Measurements from ENCODE around the gene DSTYK.

DNA sequence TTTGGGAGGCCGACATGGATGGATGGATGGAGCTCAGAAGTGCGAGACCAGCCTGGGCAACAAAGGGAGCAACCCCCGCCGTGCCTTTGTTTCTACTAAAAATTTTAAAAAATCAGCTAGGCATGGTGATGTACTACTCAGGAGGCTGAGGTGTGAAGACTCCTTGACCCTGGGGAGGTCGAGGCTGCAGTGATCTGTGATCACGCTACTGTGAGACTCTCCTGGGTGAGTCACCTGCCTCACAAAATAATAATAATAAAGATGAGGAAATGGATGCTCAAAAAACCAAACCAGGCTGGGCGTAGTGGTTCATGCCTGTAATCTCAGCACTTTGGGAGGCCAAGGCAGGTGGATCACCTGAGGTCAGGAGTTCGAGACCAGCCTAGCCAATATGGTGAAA, 19.2 kb downstream of the DSTYK start:
- TF ChIP-seq, protein P1, sequence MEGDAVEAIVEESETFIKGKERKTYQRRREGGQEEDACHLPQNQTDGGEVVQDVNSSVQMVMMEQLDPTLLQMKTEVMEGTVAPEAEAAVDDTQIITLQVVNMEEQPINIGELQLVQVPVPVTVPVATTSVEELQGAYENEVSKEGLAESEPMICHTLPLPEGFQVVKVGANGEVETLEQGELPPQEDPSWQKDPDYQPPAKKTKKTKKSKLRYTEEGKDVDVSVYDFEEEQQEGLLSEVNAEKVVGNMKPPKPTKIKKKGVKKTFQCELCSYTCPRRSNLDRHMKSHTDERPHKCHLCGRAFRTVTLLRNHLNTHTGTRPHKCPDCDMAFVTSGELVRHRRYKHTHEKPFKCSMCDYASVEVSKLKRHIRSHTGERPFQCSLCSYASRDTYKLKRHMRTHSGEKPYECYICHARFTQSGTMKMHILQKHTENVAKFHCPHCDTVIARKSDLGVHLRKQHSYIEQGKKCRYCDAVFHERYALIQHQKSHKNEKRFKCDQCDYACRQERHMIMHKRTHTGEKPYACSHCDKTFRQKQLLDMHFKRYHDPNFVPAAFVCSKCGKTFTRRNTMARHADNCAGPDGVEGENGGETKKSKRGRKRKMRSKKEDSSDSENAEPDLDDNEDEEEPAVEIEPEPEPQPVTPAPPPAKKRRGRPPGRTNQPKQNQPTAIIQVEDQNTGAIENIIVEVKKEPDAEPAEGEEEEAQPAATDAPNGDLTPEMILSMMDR (IDR thresholded peaks at IDR 0.05): no peak
- no peak for TF ChIP-seq POLR2A (IDR thresholded peaks at IDR 0.05)

Measured in heart left ventricle (tissue), 13 donors.